Measurements from ENCODE around the gene SIDT2.
"Not testable (repeated sequence)": the region's sequence is repeated elsewhere in the genome, so short reads cannot be mapped to it uniquely, and the experiment has no call there.

Gene SIDT2

DNA sequence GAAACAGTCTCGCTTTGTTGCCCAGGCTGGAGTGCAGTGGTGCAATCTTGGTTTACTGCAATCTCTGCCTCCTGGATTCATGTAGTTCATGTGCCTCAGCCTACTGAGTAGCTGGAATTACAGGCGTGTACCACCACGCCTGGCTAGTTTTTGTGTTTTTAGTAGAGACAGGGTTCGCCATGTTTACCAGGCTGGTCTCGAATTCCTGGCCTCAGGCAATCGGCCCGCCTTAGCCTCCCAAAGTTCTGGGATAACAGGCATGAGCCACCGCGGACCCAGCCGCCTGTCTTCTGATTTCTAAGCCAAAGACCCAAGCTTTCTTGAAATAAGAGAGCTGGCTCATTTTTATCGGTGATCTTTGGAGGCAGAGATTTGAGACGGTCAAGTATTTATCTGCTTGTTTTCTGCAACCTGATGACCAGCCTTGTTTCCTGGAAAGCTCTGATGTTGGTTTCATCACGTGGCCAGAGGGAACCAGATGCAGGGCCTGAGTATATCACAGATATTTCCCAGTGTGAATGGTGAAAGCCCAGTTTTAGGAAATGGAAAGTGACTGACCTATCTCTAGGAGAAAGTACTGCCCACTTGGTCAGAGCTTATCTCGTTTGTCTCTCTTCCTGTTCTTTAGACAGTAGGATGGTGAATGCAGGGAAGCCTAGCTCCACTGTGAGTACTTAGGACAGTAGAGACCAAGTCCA is 5.7 kb upstream of the SIDT2 start:
- peak; percentile 79 to 80 for DNase-seq

DNA sequence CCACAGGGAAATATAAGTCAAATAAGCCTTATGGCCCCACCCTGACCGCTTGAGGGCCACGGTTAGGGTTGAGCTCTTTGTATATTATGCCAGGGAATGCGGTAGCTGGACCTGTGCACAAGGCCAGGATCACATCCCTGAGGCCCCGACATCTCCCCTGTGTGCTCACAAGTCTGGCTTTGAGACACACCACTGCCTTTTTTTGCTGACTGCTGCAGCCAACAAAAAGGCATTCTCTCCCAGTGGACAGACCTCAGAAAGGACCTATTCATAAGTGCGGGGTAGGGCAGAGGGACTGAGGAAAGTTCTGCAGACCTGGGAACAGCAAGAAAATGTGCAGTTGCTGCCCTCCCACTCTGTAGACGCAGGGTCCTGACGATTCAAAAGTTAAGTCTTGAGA is 3.4 kb upstream of the SIDT2 start:
- no peak for DNase-seq

DNA sequence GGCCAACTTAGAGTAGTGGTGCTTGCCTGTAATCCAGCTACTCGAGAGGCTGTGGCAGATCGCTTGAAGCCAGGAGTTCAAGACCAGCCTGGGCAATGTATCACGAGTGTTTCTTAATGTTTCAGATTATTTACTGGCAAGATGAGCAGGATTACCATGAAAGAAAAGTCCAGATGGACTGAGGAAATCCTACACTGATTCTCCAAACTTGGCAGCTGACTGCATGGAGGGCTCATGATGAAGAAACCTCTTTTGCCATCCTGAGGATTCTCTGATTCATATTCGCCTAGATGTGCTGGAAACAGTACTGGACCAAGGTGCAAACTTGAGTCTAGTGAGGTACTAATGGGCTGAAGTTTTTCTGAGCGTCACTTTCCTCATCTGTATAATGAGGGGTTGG is 2.8 kb upstream of the SIDT2 start:
- DNase-seq = no peak

DNA sequence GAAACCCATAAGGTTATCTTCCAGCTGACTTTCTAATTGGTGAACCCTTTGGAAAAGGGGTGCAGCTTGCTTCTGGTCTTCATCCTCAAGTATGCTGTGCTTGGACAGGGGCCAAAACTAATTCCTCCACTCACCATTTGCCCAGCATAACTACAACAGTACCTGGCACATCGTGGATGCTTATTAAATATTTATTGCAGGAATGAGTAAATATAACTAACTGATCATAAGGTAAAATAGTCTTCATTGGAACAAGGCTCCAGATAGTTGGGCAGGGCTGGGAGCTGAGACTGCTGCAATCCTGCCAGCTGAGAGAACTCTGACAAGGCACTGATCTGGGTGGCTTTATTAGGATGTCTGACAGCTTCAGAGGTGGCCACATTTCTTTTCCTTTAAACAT is 2.4 kb upstream of the SIDT2 start:
- DNase-seq = no peak

DNA sequence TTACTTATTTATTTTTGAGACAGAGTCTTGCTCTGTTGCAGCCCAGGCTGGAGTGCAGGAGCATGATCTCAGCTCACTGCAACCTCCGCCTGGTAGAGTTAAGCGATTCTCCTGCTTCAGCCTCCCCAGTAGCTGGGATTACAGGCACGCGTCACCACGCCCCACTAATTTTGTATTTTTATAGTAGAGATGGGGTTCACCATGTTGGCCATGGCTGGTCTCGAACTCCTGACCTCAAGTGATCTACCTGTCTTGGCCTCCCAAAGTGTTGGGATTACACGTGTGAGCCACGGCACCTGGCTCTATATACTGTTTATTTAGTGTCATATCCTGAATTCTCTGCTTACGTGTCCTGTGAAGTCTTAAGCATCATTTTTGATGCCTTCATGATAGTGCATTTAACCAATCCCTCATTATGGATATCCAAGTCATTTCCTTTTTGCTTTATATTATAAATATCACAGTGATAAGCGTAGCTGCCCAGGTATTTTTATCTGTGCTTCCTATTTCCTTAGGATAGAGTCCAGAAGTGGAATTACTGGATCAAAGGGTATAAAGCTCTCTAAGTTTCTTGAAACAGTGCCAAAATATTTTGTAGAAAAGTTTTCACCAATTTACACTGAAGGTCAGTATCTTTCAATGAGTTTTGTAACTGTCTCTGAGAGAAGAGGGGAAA is 871 bp upstream of the SIDT2 start:
- DNase-seq = no peak

DNA sequence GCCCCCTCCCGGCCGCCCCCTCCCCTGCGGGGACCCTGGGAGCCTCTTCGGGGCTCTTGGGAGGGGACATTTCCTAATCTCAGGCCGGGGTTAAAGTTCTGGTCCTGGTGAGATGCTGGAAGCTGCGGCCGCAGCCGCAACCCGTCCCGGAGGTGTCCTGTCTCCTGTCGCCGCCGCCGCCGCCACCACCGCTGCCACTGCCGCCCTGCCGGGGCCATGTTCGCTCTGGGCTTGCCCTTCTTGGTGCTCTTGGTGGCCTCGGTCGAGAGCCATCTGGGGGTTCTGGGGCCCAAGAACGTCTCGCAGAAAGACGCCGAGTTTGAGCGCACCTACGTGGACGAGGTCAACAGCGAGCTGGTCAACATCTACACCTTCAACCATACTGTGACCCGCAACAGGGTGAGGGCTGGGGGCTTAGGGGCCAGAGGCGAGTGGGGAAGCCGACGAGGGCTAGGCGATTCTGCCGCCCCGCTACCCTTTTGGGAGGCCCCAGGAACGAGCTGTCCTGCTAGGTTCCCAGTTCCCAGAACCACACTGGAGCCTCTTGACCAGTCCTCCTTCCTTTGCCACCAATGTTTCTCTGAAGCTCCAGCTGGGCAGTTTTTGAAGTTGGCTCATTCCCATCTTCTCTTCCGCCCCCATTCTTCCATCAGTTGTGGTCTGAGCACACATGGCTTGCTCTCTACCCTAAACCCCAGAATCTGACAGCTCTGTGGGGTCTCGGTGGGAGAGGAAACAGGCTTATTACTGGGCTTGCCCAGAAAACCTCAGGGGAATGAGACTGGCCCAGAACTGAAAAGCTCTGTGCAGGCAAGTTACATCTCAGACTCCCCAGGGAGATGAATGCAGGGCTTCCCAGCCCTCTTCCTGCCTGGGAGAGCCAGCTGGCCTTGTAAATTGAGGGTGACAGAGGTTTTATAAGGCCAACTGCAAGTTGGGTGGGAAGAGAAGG is 781 bp downstream of the SIDT2 start:
- DNase-seq = peak in 1 of 2 donors; percentile 27

DNA sequence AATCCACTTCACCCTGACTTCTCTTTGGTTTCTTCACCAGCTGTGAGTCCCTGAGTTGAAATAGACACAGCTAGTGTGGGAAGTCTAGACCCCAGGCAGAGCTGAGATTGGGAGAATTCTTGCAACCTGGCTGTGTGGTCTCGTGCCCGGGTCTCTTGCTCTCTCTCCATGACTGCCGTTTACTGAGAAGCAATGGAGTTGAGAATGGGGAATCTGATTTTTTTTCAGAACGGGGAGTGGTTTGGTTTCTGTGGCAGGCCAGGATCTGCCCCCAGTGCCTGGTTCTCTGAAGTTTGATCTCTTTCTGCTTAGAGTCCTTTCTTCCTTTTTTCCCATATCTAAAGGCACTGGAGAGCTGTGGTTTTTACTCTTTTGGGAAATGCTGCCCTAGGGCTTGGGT is 1.5 kb downstream of the SIDT2 start:
- DNase-seq = peak; percentile 56 to 60

DNA sequence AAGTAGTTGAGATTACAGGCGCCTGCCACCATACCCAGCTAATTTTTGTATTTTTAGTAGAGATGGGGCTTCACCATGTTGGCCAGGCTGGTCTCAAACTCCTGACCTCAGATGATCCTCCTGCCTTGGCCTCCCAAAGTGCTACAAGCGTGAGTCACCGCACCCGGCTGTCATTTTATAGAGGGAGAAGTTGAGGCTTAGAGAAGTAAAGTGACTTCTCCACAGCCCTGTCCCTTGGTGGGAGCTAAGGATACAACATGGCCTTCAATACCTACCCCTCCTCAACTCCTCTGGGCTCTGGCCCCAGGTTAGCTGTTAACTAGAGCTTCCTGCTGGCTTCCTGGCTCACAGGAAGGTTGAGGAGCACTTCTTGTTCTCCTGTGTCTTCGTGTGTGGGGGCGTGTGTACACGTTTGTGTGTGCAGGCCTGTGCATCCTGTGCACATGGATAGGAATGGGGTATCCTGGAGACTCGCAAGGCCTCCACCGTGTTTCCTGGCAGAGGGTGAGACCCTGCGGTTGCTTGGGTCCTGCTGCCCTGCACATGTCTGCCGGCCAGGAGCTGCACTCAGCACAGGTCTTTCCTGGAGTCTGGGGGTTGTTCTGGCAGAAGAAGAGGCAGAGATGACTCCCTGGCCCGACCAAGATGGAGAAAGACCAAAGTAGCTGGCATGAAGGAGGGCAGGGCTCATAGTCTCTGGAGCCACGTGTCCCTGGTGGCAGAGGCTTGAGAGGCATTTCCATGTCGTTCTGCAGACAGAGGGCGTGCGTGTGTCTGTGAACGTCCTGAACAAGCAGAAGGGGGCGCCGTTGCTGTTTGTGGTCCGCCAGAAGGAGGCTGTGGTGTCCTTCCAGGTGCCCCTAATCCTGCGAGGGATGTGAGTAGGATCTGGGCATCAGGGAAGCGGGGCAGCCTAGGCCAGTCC is 2.4 kb downstream of the SIDT2 start:
- peak; percentile 81 to 83 for DNase-seq

DNA sequence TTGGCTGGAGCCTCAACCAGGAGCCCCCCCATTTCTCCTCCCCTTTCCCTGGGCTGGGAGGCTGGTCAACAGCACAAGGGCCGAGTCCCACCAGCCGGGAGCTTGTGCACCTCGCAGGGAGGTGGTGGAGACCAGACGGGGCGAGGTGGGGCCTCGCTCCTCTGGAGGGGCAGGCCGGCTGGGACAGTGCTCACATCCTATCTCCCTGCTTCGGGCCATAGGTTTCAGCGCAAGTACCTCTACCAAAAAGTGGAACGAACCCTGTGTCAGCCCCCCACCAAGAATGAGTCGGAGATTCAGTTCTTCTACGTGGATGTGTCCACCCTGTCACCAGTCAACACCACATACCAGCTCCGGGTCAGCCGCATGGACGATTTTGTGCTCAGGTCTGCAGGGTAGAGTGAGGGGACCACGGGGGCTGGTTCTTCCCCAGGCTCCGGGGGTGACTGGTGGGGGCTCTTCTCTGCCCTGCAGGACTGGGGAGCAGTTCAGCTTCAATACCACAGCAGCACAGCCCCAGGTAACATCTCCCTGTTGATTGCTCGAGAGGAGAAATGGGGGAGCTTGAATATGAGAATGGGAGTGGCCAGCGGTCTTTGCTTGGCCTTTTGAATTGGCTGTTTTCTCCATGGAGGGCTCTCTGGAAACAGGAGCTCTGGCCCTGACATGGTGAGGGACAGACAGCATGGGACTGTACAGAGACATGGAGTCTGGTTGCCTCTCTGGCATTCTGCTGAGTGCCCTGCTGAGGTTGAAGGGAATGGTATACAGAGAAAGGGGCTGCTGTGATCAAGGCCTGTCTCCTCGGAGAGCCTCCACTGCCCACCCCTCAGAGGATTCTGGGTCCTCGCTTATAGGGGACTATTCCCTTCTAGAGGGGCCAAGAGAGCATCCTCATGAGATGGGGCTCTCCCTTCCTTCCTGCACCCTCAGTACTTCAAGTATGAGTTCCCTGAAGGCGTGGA is 3.3 kb downstream of the SIDT2 start:
- DNase-seq = no peak

DNA sequence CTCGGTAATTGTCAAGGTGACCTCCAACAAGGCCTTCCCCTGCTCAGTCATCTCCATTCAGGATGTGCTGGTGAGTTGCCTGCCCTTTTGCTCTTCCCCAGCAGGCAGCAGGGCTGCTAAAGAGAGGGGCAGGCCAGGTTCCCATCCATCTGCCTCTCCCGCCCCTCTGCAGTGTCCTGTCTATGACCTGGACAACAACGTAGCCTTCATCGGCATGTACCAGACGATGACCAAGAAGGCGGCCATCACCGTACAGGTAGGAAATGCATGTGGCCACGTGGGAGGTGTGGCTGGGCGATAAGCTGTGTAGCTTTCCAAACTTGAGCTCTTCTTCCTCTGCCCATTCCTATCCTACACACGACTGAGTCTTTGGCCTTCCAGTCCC is 4.0 kb downstream of the SIDT2 start:
- no peak for DNase-seq

DNA sequence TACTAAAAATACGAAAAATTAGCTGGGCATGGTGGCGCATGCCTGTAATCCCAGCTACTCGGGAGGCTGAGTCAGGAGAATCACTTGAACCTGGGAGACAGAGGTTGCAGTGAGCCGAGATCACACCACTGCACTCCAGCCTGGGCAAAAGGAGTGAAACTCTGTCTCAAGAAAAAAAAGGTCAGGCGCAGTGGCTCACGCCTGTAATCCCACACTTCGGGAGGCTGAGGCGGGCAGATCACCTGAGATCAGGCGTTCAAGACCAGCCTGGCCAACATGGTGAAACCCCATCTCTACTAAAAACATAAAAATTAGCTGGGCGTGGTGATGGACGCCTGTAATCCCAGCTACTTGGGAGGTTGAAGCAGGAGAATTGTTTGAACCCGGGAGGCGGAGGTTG is 4.6 kb downstream of the SIDT2 start:
- DNase-seq = not testable (repeated sequence)

DNA sequence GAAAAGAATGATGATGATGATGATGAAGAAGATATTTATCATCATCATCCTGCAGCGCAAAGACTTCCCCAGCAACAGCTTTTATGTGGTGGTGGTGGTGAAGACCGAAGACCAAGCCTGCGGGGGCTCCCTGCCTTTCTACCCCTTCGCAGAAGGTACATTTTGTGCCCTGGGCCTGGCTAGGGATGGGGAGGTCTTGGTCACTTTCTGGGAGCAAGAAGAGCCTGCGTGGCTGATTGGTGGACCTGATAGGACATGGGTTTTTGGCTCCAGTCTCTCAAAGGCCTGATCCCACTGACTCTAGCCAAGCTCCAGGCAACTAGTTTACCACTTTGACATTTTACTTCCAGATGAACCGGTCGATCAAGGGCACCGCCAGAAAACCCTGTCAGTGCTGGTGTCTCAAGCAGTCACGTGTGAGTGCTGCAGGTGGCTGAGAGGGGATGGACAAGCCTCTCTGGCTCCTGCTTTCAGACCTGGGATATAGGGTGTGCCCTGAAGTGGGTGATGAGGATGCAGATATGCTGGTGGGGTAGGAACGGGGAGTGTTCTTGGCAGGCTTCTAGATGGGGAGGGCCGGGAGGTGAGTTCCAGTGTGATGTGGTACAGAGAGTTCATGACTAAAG is 5.3 kb downstream of the SIDT2 start:
- DNase-seq = no peak

DNA sequence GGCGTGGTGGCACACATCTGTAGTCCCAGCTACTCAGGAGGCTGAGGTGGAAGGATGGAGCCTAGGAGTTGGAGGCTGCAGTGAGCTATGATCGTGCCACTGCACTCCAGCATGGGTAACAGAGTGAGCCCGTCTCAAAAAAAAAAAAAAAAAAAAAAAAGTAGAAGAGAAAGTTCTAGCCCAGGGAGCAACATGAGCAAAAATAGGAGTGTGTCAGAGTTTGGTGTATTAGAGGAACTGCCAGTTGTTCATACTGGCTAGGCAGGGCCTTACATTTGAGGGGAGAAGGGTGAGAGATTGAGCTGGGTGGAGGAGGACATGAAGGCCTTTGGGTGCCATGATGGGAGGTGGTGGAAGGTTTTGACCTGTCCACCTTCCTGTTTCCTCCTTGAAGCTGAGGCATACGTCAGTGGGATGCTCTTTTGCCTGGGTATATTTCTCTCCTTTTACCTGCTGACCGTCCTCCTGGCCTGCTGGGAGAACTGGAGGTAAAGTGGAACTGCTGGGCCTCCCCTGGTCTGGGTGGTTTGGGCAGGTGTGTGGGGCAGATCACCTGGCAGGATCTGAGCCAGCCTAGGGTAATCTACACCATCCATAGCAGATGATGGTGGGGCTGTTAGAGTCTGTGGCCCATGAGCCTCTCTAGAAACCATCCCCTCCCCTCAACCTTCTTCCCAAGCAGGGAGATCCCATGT is 7.3 kb downstream of the SIDT2 start:
- DNase-seq = peak; percentile 58 to 72

DNA sequence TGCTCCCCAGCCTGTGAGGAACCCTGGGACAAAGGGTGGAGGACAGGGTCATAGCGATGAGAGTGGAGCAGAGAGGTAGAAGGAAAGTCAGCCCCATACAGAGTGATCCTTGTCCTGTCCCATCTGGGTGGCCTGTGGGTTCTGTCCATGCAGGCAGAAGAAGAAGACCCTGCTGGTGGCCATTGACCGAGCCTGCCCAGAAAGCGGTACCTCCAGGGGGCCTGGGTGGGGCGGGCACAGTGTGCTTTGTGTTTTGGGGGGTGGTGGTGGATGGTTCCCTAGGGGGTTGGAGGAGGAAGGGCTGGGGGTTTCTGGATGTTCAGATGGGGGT is 7.9 kb downstream of the SIDT2 start:
- DNase-seq = no peak

DNA sequence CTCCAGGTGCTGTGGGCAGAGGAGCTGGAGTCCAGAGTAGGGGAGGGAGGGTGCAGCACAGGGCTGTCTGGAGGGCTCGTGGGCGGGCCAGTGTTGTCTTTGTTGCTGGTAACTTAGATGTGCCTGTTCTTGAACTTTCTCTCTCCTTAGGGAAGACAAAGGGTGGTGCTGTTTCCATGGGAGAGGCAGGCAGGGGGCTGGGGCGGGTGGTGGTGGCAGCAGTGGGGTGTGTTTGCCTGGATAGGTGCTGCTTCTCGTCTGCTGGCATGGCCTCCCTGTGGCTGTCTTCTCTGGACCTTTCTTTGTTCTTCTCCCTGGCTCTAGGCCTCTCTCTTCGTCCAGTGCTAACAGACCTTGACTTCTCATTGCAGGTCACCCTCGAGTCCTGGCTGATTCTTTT is 8.5 kb downstream of the SIDT2 start:
- no peak for DNase-seq

DNA sequence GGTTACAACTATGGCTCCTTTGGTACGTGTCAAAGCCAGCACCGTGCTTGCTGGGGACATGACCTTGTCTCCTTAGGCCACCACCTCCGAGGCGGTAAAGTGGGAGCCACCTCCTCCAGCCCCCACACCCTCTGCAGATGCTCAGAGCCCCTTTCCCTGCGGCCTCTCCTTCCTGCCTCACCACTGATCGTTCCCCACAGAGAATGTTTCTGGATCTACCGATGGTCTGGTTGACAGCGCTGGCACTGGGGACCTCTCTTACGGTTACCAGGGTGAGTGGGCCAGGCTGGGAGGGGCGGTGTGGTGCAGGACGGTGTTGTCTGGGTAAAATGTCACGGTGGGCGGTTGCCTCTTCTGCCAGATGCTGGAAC is 8.9 kb downstream of the SIDT2 start:
- no peak for DNase-seq

DNA sequence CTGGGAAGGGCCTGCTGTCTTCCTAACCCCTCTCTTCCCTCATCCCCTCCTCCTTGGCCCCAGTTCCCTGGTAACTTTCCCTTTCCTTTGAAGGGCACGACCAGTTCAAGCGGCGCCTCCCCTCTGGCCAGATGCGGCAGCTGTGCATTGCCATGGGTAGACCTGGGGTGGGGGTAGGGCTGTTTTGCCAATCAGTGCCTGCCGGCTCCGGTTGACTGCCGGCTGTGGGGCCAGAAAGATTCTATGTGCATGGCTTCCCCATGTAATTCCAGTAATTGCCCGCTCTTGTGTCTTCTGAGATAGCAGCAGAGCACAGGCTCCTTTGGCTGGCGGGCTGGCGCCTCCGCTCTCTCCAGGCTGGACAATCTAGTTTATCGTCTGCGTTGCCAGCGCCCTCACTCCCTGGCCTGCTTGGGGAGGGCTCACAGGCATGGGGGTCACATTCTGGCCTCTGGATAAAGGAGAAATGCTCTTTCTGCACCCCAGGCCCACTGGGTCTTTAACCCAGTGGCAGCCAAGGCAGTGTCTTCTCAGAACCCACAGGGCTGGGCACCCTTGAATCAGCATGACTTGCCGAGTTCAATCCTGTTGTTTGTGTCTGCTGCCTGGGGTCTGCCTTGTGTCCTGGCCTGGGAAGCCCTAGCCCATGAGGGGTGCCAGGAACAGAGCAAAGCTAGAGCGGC is 9.4 kb downstream of the SIDT2 start:
- DNase-seq = no peak

DNA sequence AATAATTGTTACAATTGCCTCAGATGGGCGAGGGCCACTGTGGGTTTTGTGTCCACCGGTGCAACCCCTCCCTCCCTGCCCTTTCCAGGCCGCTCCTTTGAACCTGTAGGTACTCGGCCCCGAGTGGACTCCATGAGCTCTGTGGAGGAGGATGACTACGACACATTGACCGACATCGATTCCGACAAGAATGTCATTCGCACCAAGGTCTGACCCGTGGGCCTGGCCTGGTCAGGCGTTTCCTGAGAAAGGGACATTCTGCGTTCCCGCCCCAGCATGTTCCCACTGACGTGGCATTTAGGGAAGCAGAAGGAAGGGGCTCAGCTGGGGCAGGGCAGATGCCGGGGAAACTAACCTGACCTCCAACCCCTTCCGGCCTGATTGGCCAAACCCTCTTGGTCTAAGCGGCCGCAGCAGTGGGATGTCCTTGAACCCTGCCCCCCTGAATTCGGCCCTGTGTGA is 10.1 kb downstream of the SIDT2 start:
- DNase-seq = peak; percentile 70 to 84

DNA sequence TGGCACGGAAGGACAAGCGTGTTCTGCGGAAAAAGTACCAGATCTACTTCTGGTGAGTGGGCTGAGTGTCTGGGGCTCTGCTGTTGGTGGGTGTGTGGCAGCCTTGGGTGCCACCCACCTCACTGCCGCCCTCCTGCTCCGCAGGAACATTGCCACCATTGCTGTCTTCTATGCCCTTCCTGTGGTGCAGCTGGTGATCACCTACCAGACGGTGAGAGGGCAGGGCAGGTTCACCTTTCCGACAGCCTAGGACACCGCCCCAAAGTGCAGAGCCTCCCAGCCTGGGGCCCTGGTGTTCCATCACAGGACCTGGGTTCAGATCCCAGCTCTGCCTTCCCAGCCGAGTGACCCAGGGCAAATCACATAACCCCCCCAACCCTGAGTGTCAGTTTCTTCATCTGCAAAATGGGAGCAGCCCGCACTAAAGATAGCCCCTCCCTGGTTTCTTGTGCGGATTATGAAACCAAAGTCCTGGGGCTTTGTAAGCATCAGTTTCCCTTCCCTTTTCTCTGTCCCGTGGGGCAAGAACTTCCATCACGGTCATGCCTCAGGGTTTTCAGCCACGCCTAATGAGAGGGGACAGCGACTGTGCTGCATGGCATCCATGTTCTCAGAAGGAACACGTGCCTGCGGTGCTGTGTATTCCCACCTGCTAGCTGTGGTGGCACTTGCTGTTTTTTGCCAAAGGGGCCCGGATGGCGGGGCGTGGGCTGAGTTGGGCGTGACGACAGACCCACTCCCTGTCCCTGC is 10.8 kb downstream of the SIDT2 start:
- peak; percentile 95 to 97 for DNase-seq
